Erythroblast (primary cell): ENCODE measurements around the gene SNRK.
"Not testable (repeated sequence)": the region's sequence is repeated elsewhere in the genome, so short reads cannot be mapped to it uniquely, and the experiment has no call there.

ENCODE experiments used
- DNase-seq, 2 experiments: peaks; one replicate each; lab custom pipeline; 2025; lab: John Stamatoyannopoulos, UW
- GATA1 ChIP-seq: IDR thresholded peaks from 2 replicates; pipeline ENCODE4 v1.6.1; 2011; ENCODE audit warnings: low read depth, mild to moderate bottlenecking, control low read depth, low read length, moderate library complexity
- POLR2A ChIP-seq: IDR thresholded peaks from 2 replicates; pipeline ENCODE4 v1.6.1; 2011; ENCODE audit warnings: mild to moderate bottlenecking, low read length

SNRK gene

DNA sequence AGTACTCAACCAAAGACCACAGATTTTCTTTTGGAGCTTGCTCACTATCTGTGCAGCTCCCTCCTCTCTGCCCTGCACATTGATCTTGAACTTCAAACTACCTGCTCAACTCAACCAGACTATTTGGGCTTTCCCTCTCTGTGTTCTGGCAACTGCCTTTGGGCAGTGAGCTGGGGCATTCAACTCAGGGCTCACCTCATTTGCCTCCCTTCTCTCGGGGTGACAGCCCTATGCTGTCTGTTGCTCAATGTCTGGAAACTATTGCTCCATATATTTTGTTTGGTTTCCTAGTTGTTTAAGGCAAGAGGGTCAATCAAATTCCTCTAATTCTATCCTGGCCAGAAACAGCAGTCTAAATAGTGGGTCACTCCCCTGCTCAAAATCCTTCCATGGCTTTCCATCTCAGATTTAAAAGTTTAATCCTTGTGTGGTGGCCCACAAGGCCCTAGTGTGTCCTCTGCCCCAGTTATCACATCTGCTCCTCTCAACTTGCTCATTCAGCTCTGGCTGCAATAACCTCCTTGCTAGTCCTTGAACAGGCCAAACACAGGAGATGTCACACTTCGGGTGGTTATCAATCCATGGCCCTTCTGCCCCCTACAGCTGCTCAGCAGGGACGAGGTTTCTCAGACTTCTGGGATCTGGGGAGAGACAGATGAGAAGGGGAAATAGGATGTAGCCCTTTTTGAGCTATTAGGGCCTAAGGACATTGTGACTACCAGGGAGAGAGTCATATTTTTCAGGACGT, 67.8 kb downstream of the SNRK start:
- TF ChIP-seq GATA1 (no peak), POLR2A (no peak)
- no peak for DNase-seq

DNA sequence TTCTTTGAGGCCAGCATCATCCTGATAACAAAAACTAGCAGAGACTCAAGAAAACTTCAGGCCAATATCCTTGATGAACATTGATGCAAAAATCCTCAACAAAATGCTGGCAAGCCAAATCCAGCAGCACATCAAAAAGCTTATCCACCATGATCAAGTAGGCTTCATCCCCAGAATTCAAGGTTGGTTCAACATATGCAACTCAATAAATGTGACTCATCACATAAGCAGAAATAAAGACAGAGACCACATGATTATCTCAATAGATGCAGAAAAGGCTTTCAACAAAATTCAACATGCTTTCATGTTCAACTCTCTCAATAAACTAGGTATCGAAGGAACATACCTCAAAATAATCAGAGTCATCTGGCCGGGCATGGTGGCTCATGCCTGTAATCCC, 69.7 kb downstream of the SNRK start:
- DNase-seq, result not testable (repeated sequence)

DNA sequence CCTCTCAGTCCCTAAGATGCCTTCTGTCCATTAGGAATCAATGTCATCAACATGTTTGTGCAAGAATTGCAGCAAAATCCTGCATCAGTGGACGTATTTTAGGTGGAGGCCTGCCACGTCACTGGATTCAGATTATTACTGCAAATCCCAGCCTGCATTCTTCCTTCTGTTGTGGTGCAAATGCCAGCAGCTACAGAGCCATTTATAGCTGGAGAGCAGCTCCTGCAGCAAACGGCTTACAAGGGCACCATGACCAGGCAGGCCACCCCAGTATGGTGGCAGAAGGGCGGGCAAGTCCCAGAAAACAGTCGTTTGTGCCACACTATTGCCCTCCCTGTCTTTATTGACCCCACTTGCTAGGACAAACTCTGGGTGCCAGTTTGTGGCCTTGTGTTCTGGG, 74.7 kb downstream of the SNRK start:
- no peak for DNase-seq
- no peak for TF ChIP-seq POLR2A
- TF ChIP-seq GATA1, result no peak

DNA sequence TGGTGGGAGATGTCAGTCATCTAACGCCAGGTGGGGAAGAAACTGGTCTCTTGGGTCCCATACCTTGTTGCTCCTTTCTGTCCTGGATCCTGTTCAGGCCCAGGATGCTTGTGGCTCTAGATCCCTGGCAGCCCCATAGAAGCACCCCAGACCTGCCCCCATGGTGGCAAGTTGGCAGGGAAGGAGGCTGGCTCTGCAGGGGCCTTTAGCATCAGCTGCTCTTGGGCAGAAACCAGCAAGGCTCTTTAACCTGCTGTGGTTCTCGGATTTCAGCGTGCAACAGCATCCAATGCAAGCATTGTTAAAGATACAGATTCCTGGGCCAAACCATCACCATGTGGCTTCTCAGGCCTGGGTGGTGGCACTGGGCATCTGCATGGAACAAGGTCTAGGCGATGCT, 75.8 kb downstream of the SNRK start:
- TF ChIP-seq POLR2A (no peak), GATA1 (no peak)
- DNase-seq, result no peak

DNA sequence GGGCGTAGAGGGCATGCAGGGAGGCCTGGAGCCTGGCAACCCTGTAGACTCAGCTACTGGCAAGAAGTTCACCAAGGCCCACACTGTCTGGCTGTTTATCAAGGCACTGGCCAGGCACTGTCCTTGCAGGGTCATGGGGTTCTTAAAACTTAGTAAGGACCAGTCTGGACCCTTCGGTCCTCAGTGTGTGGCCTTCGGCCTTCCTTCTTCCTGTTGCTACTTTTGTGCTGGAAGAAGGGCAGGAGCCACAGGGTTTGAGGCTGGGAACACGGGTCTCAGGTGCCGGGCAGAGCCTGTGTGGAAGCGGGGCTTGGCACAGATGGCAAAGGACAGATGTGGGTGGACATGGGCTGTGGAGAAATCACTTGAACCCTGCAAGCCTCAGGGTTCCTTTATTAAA, 76.6 kb downstream of the SNRK start:
- DNase-seq, result no peak
- no peak for TF ChIP-seq GATA1
- TF ChIP-seq POLR2A, result no peak

DNA sequence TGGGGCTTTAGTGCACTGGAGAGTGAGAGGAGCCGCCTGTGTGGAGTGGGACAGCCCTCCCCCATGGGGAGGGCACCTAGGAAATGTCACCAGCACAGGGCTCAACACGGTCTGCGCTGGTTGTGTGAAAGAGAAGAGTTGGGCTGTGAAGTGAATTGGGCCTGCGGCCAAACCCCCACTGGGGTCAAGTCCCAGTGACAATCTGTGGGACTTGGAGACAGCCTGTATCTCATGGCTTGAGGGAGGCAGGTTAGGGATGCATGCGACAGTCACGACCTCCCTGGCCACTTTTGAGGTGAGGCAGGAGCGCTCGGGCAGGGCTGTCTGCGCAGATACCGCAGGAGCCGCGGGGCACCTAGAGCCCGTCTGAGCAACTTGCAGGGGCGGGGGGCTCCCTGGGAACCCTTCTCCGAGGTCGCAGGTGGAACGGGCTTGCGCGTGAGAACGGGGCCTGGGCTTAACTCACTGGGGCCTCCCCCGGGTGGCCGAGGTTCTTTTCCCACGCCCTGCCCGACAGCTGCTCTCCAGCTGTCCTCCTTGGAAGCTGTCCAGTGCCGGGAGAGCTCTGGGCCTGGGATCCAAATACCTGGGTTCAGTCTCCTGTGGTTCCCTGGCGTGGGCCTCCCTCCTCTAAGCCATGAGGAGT, 77.4 kb downstream of the SNRK start:
- no peak for DNase-seq
- TF ChIP-seq GATA1, result no peak
- no peak for TF ChIP-seq POLR2A

DNA sequence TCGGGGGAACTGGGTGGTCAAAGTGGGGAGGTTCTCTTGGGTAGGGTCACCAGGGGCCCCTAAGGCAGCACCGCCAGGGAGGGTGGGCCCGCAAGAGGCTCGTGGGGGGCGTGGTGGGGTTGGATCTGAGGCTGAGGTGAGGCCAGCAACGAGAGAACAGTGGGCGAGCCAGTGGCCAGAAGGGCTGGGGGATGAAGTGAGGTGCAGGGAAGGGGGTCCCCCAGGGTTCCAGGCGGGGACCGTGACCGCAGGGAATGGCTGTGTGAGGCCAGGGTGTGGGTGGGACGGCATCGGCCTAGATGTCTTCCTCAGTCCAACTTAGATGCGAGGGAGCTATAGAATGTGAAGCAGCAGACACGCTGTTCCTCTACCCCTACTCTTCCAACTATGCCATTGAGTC, 78.2 kb downstream of the SNRK start:
- no peak for DNase-seq
- TF ChIP-seq GATA1 (no peak), POLR2A (no peak)

DNA sequence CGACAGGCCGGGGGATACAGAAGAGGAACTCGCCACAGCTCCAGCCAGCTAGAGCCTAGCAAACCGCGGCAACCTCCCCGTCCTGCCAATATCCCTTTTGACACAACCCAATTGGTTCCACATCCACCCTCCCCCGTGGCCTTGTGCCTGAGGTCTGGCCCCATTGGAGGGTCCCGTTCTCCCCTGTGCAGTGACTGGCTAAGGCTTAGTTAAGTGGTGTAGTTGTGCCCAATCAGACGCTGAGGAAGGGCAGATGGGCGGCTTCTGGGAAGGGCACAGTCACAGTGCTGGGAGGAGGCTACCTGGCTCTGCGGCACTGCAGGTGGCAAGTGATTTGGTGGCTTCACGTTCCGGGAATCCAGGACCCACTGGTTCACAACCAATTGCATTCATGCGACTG, 78.6 kb downstream of the SNRK start:
- DNase-seq, result no peak
- no peak for TF ChIP-seq POLR2A
- TF ChIP-seq GATA1, result no peak

DNA sequence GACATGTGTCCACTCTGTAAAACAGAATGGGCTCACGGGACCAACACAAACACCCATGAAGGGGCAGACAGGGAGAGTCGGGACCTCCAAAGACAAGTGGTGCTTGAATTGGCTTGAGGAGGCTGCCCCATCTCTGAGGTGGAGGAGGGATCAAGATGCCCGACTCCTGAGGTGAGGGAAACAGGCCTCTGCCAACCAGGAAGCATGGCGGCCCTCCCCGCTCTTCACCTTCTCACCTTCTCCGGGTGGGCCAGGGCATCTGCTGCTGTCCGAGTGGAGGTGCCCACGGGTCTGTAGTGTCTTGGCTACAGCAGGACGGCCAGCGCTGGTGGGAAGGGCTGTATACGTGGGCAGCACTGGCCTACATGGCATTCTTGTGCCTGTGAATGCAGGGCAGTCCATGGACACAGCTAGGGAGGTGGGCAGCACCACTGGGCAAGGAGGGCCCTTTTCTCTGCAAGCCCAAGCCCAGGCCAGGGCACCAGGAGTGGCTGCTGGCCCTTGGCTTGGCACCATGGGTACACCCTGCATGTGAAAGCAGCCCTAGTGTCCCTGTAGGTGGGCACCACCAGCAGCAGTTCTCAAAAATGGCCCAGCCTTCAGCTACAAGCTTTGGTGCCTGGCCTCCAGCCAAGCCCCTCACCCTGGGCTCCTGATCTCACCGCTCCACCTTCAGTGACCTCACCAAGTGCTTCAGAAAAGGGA, 79.4 kb downstream of the SNRK start:
- TF ChIP-seq POLR2A (no peak), GATA1 (no peak)
- no peak for DNase-seq

DNA sequence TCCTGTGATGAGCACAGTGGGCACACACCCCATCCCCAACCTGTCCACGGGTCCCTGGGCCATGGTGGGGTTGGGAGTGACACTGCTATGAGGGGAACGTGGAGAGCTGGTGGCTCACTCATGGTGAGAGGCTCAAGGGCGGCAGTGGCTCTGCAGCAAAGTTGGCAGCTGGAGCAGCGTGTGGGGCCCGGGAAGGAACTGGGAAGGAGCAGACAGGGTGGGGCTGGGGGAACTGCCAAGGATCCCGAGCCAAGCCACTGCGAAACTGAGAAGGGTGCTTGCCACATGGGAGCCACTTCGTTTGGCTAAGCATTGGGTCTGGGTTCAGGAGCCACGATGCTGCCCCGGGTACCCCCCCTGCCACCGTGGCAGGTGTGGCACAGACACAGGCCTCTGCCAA, 80.1 kb downstream of the SNRK start:
- TF ChIP-seq GATA1 (no peak), POLR2A (no peak)
- no peak for DNase-seq

DNA sequence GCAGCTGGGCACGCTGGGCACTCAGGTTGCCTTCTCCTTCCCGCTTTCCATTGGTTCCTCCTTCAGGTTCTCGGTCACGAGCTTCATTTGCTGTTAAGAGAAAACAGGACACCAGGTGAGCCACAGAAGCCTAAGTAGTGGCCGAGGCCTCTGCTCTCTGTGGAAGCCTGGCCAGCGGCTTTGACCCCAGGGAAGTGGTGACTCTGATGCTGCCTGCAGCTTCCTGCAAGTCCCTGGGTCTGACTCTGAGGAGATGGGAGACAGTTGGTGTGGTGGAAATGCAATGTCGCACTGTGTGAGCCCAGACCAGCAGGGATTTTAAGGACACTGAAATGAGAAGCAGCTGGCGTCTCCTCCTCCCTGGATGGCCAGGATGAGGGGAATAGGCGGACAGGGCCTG, 80.5 kb downstream of the SNRK start:
- no peak for DNase-seq
- no peak for TF ChIP-seq POLR2A
- no peak for TF ChIP-seq GATA1

DNA sequence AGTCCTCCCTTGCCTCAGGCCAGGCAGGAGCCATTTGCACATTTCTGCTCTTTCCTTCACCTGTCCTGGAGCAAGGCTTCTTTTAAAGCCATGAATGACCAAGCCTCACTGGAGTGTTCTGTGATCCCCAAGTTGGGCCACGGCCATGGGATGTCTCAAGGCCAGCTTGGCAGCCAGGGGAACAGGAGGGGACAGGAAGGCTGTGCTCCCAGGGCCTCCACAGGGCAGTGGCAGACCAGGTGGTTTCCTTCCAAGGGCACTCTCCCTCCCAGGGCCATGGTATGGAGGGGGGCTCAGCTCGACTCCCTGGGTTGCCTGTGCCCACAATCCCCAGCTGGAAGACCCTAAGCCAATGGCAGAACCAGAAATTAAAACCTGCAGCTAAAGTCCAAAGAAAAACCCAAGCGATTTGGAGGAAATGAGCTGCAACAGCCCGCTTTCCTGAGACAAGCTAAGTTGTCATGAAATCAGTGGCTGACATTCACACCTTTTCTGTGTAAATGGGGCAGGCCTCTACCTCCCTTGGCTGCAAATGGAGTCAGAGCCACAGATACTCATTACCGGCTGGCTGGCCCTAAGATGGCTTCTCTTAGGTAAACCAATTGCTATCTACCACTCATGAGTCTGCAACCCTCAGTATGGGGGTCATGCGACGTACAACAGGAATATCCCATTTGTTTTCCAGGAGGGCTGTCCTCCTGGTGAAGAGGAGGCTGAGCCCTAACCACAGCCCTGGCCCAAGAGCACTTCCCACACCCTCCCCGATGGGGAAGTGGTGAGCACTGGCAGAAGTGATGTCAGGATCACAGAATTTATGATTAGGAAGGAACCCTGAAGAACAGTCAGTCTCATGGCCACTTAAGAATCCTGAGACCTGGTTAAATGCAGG, 83.3 kb downstream of the SNRK start:
- TF ChIP-seq POLR2A, result no peak
- no peak for TF ChIP-seq GATA1

DNA sequence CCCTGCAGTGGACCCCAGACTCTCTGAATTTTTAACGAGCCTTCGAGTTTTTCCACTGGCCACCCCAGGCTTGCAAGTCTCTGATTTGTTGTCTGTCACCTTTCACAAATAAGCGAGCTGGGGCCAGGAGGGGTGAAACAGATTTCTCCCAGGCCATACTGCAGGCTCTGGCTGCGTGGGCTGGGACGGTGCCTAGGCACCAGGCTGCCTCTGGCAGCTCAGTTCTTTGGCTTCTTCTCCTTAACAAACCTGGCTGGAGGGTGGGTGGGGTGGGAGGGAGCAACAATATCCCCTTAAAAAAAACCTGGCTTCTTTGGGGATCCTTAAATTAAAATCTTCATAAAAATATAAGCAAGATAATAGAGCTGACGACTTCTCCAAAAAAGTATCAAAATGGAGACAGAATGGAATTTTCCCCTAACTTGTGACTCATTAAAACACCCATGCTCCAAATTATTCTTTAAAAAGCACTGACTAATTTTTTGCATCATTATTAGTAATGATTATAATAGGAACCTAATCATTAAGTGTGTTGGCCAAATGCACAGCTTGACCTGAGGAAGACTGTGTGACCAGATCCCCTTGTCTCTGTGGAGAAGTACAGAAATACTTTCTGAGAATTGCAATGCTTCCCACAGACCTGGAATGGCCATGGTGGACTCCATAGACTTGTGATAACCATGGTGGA, 84.1 kb downstream of the SNRK start:
- no peak for TF ChIP-seq GATA1
- TF ChIP-seq POLR2A, result no peak
- no peak for DNase-seq

More for the DNA sequence above, 83.3 kb downstream of the SNRK start:
- no peak for DNase-seq

DNA sequence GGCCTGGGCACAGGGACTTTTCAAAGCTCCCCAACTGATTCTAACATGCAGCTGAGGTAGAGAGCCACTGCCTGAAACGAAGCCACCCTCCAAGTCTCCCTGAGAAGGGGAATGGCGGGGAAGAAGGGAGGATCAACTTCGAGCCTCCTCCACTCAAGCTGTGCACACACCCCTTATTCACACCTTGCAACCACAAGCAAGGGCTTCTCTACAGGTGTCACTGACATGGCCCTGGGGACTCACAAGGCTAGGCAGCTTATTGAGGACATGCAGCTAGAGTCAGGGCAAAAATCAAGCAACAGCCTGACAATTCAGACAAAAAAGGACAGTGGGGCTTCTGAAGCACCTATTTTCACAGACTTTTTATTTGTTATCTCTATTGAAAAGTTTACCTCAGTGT, 85.2 kb downstream of the SNRK start:
- DNase-seq, result no peak
- TF ChIP-seq POLR2A (no peak), GATA1 (no peak)
